Ureter (tissue), 1 donor: ENCODE results near the gene AOC2. TPM values are rescaled to one million over a fixed set of nuclear protein-coding genes. Genes with fewer than 3 reads are reported as not detected.
"Not testable (repeated sequence)": the region's sequence is repeated elsewhere in the genome, so short reads cannot be mapped to it uniquely, and the experiment has no call there.

Source experiments
- DNase-seq: peaks from one replicate; pipeline ENCODE4 v3.0.0-alpha.2; 2020; ENCODE audit warnings: low spot score
- total RNA-seq: library from RNA; stranded (reverse); gene quantifications from one replicate; pipeline ENCODE4 v1.2.4, GENCODE V29; 2023
- donor health status: DM: yes; HTN: yes; CAD: no.

The AOC2 gene
- total RNA-seq, 1 donor from 2014 or later: 3.6 TPM

DNA sequence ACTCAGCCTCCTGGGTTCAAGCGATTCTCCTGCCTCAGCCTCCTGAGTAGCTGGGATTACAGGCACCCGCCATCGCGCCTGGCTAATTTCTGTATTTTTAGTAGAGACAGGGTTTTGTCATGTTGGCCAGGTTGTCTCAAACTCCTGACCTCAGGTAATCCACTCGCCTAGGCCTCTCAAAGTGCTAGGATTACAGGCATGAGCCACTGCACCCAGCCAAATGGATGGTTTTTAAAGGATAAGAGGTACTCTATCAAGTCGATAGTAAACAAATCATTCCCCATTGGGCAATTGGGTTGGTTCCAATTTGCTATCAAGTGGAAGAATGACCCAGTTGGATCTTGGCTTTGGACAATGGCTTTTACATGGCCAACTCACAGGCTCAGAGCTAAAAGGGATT, 37.3 kb downstream of the AOC2 start:
- DNase-seq: not testable (repeated sequence)

DNA sequence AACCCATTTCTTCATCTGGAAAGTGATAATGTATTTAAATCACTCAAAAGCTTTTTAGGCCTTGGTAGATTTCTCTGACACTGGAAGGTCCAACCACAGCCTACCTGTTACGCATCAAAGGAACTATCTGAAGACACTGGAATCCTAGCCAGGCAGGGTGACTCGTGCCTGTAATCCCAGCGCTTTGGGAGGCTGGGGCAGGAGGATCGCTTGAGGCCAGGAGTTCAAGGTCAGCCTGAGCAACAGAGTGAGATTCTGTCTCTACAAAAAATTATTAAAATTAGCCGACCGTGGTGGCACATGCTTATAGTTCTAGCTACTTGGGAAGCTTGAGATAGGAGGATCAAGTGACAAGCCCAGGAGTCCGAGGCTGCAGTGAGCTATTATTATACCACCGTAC, 37.8 kb downstream of the AOC2 start:
- DNase-seq: no peak

DNA sequence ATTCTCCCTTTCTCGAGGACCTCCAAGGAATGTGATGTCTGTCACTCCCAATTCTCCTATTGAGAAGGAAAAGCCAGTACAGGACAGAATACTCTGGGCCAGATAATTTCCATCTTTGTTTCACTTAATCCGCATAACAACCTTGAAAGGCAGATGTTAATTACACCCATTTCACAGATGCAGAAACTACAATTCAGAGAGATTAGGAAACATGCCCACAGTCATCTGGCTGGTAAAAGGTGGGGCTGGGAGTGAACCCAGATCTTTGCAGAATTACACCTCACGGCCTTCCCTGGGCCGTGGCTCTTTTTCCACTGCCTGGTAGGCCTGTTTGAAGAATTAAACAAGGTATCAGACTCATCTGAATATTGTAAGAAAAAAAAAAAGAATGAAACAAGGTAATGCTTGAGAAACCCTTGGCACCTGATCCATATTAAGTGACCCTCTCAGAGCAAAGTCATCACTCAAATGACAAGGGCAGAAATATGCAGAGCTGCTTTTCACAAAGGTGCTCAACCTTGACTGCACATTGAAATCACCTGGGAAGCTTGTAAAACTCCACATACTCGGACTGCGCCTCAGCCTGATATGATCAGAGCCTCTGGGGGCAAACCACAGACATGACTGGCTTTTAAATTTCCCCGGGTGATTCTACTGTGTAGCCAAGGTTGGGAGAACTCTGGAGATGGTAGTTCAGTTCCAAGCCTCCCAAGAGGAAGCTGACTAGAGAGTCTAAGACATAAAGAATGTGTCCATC, 39.6 kb downstream of the AOC2 start:
- DNase-seq: no peak

DNA sequence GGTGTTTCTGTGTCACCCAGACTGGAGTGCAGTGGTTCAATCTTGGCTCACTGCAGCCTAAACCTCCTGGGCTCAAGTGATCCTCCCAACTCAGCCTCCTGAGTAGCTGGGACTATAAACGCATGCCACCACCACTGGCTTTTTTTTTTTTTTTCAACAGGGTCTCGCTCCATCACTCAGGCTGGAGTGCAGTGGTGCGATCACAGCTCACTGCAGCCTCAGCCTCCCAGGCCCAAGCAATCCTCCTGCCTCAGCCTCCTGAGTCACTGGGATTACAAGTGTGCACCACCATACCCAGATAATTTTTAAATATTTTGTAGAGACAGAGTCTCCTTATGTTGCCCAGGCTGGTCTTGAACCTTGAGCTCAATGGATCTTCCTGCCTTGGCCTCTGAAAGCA, 41.4 kb downstream of the AOC2 start:
- not testable (repeated sequence) for DNase-seq

DNA sequence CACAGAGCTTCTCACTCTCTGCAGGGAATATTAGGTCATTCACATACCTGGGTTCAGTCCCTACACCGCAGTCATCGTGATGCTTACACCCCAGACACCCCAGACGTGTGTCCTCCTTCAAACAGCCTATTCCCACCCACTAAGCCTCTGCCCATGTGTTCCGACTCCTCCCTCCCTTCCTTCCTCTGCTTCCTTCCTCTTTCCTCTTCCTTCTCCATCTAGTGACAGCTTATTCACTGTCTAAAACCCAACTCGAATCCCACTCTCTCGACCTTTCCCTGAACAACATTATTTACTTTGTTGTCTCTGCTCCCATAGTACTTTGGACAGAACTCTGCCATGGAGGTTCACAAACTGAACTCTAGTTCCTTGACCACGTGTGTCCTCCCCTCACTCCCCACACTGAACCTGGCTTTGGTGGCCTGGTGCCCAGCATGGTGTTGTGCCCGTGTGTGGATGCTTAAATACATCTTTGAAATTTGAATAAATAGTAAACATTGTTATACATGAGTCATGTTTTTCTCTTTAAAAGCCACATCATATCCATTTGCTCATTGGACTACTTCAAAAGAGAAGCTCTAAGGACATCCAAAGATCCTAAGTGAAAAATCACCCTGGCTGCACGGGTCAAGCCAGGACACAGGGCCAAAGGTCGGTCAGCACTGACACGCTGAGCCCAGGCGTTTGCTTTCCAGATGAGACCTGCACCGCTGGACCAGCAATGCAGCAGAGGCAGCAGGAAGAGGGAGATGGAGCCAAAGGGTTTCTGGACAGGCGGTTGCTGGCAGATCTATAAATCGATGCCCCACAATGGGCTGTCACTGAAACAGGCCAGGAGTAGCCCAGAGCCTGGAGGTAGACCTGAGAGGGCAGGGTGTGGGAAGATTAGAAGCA, 42.1 kb downstream of the AOC2 start:
- DNase-seq: no peak

DNA sequence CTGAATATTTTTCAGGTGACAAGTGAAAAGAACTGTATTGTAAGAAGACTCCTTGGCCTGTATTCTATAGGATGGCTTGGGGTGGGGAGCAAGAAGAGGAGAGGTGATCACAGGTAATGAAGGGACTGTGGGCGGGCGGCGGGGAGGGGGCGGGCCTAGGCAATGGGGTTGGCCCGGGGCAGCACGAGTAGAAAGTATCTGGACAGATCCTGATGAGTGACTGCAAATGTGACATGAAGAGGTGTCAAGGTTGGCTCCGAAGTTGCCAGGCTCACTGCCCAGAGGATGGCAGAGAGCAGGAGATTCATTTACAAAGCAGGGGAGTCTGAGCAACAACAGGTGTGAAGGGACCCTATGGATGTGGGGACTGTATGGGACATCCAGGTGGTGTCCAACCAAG, 45.4 kb downstream of the AOC2 start:
- DNase-seq: no peak

DNA sequence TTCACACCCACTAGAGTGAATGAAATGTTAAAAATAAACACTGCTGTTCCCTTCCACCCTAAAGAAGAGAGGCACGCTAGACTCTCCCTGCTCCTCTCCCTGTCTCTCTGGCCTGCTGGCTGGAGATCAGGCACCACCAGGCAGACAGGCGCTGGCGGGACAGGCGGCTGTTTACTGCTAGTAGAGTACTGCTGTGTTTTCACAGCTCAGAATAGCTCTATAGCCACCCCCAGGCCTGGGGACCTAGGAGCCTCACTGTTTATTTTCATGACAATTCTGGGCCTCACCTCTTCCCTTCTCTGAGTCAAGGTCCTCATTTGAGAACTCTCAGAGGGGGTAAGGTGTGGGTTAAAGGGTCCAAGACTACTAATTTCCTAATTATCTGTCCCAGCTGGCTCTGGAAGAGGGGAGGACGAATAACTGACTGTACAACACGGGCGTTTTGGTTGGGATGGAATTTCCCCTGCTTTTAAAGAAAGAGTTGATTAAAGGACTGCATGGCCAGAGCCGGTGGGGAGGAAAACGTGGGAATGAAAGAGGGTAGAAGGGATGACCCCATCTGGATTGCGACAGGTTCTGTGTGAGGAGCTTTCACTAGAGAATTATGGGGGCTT, 47.3 kb downstream of the AOC2 start:
- no peak for DNase-seq

DNA sequence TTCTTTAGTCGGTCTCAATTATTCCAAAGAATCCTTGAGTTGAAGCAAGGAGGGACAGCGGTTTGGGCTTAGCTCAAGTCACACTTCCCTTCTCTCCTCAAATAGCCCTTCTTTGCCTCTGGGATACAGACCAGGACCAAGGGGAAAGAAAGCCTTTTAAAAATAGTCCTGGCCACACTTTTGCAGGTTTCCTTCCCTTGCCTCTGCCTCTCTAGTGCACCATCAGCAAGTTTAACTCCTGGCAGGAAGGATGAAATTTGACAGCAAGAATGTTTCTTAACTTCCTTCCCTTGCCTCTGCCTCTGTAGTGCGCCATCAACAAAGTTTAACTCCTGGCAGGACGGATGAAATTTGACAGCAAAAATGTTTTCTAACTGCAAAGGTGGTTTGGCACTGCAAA, 49.0 kb downstream of the AOC2 start:
- no peak for DNase-seq

DNA sequence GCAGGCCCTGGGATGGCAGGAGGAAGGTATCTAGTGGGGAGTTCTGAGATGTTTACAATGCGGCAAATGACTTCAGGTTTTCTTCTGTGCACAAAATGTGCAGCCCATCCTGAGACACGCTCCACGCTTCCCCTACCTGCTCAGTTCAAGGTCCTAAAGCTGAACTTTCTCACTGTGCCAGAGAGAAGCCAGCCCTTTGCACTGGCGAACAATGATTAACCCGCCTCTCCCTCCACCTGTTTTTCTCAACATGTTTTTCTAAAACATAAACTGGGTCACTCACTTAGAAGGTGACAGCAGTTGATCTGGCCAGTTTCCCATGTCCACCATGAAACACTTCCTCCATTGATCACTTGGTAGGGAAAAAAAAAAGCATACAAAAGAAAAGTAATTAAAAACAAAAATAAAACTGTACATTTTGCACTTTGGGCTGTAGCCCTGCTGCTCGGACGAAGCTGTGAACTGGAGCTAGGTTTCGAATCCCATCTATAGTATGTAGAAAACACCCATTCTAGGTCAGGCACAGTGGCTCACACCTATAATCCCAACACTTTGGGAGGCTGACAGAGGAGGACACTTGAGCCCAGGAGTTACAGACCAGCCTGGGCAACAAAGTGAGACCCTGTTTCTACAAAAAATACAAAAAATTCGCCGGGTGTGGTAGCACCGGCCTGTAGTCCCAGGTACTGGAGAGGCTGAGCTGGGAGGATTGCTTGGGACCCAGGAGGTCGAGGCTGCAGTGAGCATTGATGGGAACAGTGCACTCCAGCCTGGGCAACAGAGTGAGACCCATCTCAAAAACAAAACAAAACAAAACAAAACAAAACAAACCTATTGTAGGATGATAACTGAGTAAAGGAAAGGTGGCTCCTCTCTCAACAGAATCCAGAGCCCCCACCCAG, 50.2 kb downstream of the AOC2 start:
- no peak for DNase-seq

DNA sequence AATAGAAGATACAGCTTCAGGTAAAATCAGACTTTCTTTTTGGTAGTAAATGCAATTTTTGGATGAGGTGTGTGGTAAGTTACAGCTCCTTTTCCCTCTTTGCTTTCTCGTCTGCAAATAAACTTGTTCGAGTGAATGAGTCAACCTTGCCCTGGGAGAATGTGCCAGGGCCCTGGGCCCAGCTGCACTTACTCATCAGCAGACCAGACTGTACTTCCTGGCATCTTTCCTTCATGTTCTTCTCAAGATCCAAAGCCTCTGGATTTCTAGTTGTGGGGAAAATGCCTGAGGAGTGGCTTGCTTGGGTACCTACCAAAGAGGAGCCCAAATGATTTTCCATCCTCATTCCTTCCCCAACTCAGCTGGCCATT, 50.8 kb downstream of the AOC2 start:
- DNase-seq: peak; percentile 54

DNA sequence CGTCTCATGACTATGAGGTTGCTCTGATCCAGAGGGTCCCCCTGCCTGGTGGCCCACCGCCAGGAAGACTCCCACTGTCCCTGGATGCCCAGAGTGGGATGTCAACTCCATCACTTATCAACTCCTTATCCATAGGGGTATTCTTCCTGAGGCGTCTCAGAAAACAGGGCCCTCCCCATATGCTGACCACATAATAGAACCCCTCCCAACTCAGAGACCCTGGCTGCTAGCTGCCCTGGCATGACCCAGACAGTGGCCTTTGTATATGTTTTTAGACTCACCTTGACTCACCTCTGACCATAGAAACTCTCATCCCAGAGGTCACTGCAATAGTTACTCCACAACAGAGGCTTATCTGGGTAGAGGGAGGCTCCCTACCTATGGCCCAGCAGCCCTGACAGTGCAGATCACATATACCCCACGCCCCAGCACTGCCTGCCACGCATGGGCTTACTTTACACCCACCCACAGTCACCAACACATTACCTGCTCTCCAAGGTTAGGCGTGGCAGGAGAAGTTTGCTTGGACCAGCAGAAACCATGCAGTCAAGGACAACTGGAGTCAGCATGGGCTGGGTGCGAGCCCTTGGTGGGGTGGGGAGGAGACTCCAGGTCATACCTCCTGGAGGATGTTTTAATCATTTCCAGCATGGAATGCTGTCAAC, 53.9 kb downstream of the AOC2 start:
- DNase-seq: no peak

DNA sequence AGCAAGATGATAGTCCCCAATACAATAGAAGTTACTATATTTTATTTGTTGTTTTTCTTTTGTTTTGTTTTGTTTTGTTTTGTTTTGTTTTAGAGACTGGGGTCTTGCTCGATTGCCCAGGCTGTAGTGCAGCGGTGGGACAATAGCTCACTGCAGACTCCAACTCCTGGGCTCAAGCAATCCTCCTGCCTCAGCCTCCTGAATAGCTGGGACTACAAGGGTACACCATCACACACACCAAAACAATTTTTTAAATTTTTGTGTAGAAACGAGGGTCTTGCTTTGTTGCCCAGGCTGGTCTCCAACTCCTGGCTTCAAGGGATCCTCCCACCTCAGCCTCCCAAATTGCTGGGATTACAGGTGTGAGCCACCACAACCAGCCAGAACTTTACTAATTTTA, 55.6 kb downstream of the AOC2 start:
- DNase-seq: not testable (repeated sequence)

Other genes starting within 250 kb of the AOC2 start
- 76.5 TPM for gene RETREG3, start 235.2 kb upstream of the AOC2 start, total RNA-seq
- 49.7 TPM for gene TUBG1, start 234.9 kb upstream of the AOC2 start, total RNA-seq
- 41.0 TPM for gene TUBG2, start 185.3 kb upstream of the AOC2 start, total RNA-seq
- gene PLEKHH3, start 167.6 kb upstream of the AOC2 start, total RNA-seq: 64.2 TPM
- gene CCR10, start 162.7 kb upstream of the AOC2 start, total RNA-seq: 1.1 TPM
- gene CNTNAP1, start 162.0 kb upstream of the AOC2 start, total RNA-seq: 15.3 TPM
- 45.7 TPM for gene EZH1, start 99.5 kb upstream of the AOC2 start, total RNA-seq
- 41.9 TPM for gene RAMP2, start 83.4 kb upstream of the AOC2 start, total RNA-seq
- 54.0 TPM for gene VPS25, start 71.1 kb upstream of the AOC2 start, total RNA-seq
- not detected for gene WNK4, start 64.0 kb upstream of the AOC2 start, total RNA-seq
- 80.4 TPM for gene COA3, start 45.9 kb upstream of the AOC2 start, total RNA-seq
- gene CNTD1, start 45.7 kb upstream of the AOC2 start, total RNA-seq: 0.75 TPM
- gene BECN1, start 20.3 kb upstream of the AOC2 start, total RNA-seq: 101 TPM
- 113 TPM for gene PSME3, start 11.2 kb upstream of the AOC2 start, total RNA-seq
- 89.9 TPM for gene AOC3, start 6.6 kb downstream of the AOC2 start, total RNA-seq
- not detected for gene G6PC1, start 56.2 kb downstream of the AOC2 start, total RNA-seq
- 69.1 TPM for gene AARSD1, start 119.9 kb downstream of the AOC2 start, total RNA-seq
- gene PTGES3L, start 135.5 kb downstream of the AOC2 start, total RNA-seq: 2.7 TPM
- 24.7 TPM for gene RUNDC1, start 136.0 kb downstream of the AOC2 start, total RNA-seq
- 1,133 TPM for gene RPL27, start 153.8 kb downstream of the AOC2 start, total RNA-seq
- gene IFI35, start 162.2 kb downstream of the AOC2 start, total RNA-seq: 30.5 TPM
- 128 TPM for gene VAT1, start 177.8 kb downstream of the AOC2 start, total RNA-seq
- gene RND2, start 180.7 kb downstream of the AOC2 start, total RNA-seq: 3.0 TPM